GM10266 (cell line): ENCODE results near the gene CDC42.

Experiments
- DNase-seq: peaks from one replicate; pipeline ENCODE4 v3.0.0; 2012; ENCODE audit errors: extremely low spot score
- CTCF ChIP-seq: IDR thresholded peaks from 2 replicates; pipeline ENCODE4 v1.5.1; 2012; ENCODE audit warnings: mild to moderate bottlenecking, low read depth; ENCODE audit not compliant: control insufficient read depth, insufficient read depth; ENCODE audit errors: missing control alignments

Gene CDC42

GRCh38 chr1:22104865-22105437 is 52.4 kb downstream of the CDC42 start:
- no peak for DNase-seq
- TF ChIP-seq CTCF: no peak

- peak; percentile 60 for DNase-seq
- peak; percentile 75 for TF ChIP-seq CTCF
Observed at GRCh38 chr1:22105611-22106207, 53.2 kb downstream of the CDC42 start.

GRCh38 chr1:22107126-22107525 is 54.6 kb downstream of the CDC42 start:
- no peak for TF ChIP-seq CTCF
- no peak for DNase-seq

- TF ChIP-seq CTCF: no peak
- no peak for DNase-seq
Observed at GRCh38 chr1:22108339-22109105, 56.0 kb downstream of the CDC42 start.

- no peak for TF ChIP-seq CTCF
- DNase-seq: no peak
Observed at GRCh38 chr1:22110016-22110415, 57.5 kb downstream of the CDC42 start.

- TF ChIP-seq CTCF: no peak
- DNase-seq: no peak
Observed at GRCh38 chr1:22111115-22111514, 58.6 kb downstream of the CDC42 start.

GRCh38 chr1:22111620-22112019 is 59.1 kb downstream of the CDC42 start:
- TF ChIP-seq CTCF: no peak
- DNase-seq: no peak
